H1 (cell line): Measurements from ENCODE around the gene SLC7A8. TPM values are rescaled to one million over a fixed set of nuclear protein-coding genes. Genes with fewer than 3 reads are reported as not detected.

ENCODE experiments used
- CTCF ChIA-PET: fragments of 300-600 bp; sonication (Branson Sonifier 250); formaldehyde crosslinking; loops from one replicate; lab custom pipeline; 2021; ENCODE audit not compliant: partially characterized antibody; lab: Charles Lee
- POLR2A ChIA-PET: fragments of 300-600 bp; sonication (Branson Sonifier 250); formaldehyde crosslinking; loops from one replicate; lab custom pipeline; 2021; ENCODE audit warnings: inconsistent platforms; ENCODE audit not compliant: partially characterized antibody; lab: Charles Lee
- DNase-seq, 2 experiments: peaks; one replicate each; pipeline versions ENCODE4 v3.0.0 to v3.0.0-alpha.2; 2010 to 2022; ENCODE audit warnings: low spot score in 2 of 2, low read depth in 1 of 2, mixed read lengths in 1 of 2
- FAIRE-seq: peaks from 2 replicates; lab custom pipeline; 2011; peaks lifted over from hg19 to GRCh38; lab: Jason Lieb, UNC
- H2AFZ ChIP-seq: 2 replicates; pipeline ENCODE4 v1.8.1; 2012; ENCODE audit warnings: low read length, inconsistent platforms
- H2AK5ac ChIP-seq: 2 replicates; pipeline ENCODE4 v1.6.1; 2013; ENCODE audit warnings: low read depth, low read length
- H2BK120ac ChIP-seq: replicated peaks from 2 replicates; pipeline ENCODE3; 2013; ENCODE audit warnings: low read depth, low read length, inconsistent platforms
- H2BK12ac ChIP-seq: 2 replicates; pipeline ENCODE4 v1.6.1; 2013; ENCODE audit warnings: low read depth, low read length
- H2BK15ac ChIP-seq: 2 replicates; pipeline ENCODE4 v1.6.1; 2013; ENCODE audit warnings: low read length
- H2BK20ac ChIP-seq: 2 replicates; pipeline ENCODE4 v1.6.1; 2013; ENCODE audit warnings: low read length
- H2BK5ac ChIP-seq: 2 replicates; pipeline ENCODE4 v1.6.1; 2013; ENCODE audit warnings: low read depth, low read length
- H3K14ac ChIP-seq: 2 replicates; pipeline ENCODE4 v1.6.1; 2013; ENCODE audit warnings: inconsistent platforms; ENCODE audit not compliant: insufficient read length
- H3K18ac ChIP-seq: 2 replicates; pipeline ENCODE4 v1.6.1; 2013; ENCODE audit warnings: low read length; ENCODE audit errors: extremely low read depth
- H3K23ac ChIP-seq: 2 replicates; pipeline ENCODE4 v1.6.1; 2013; ENCODE audit warnings: inconsistent platforms; ENCODE audit not compliant: insufficient read length
- H3K23me2 ChIP-seq: 2 replicates; pipeline ENCODE4 v1.6.1; 2013; ENCODE audit warnings: low read depth, low read length
- H3K27ac ChIP-seq: 2 replicates; pipeline ENCODE4 v1.6.1; 2011; ENCODE audit warnings: low read depth, low read length, inconsistent platforms
- H3K27me3 ChIP-seq, 4 experiments: replicated peaks in 1 of 4; 1 replicate in 1 of 4; 2 replicates in 3 of 4; pipeline versions ENCODE4 v1.6.1 to v1.8.1; 2011 to 2013; ENCODE audit warnings: low read length in 3 of 4, mild to moderate bottlenecking in 3 of 4, inconsistent platforms in 2 of 4, mixed read lengths in 2 of 4, moderate library complexity in 1 of 4; ENCODE audit not compliant: control insufficient read depth in 3 of 4, insufficient read depth in 3 of 4; ENCODE audit errors: extremely low read depth in 1 of 4
- H3K36me3 ChIP-seq, 4 experiments: 2 replicates each; pipeline versions ENCODE4 v1.6.1 to v1.8.1; 2011 to 2013; ENCODE audit warnings: mild to moderate bottlenecking in 4 of 4, low read length in 3 of 4, moderate library complexity in 2 of 4, control low read depth in 1 of 4, inconsistent platforms in 1 of 4; ENCODE audit not compliant: insufficient read depth in 4 of 4, control insufficient read depth in 2 of 4
- H3K4ac ChIP-seq: replicated peaks from 2 replicates; pipeline ENCODE3; 2013; ENCODE audit warnings: low read length, low read depth, mixed read lengths, inconsistent platforms; ENCODE audit not compliant: insufficient read length
- H3K4me1 ChIP-seq, 4 experiments: replicated peaks in 1 of 4; 1 replicate in 1 of 4; 2 replicates in 3 of 4; pipeline versions ENCODE4 v1.6.1 to v1.8.1; 2011 to 2013; ENCODE audit warnings: low read length in 3 of 4, inconsistent platforms in 2 of 4, mixed read lengths in 1 of 4; ENCODE audit not compliant: insufficient read depth in 4 of 4, control insufficient read depth in 3 of 4
- H3K4me2 ChIP-seq, 2 experiments: 2 replicates each; pipeline versions ENCODE4 v1.6.1 to v1.8.1; 2011 to 2013; ENCODE audit warnings: low read depth in 2 of 2, low read length in 2 of 2, control low read depth in 1 of 2, inconsistent platforms in 1 of 2, mild to moderate bottlenecking in 1 of 2; ENCODE audit not compliant: insufficient read depth in 1 of 2
- H3K4me3 ChIP-seq, 4 experiments: fragments of 200-600, 300-600 bp in 1 of 4; sonication (generic), shearing (Covaris generic), sonication (Bioruptor Twin) in 1 of 4; 2 replicates each; pipeline versions ENCODE4 v1.5.1 to v1.8.1; 2011 to 2016; ENCODE audit warnings: low read length in 4 of 4, low read depth in 3 of 4, control low read depth in 2 of 4, inconsistent platforms in 2 of 4, mild to moderate bottlenecking in 2 of 4, mixed read lengths in 1 of 4, moderate library complexity in 1 of 4; ENCODE audit not compliant: insufficient read depth in 2 of 4; ENCODE audit errors: extremely low read depth in 1 of 4
- H3K56ac ChIP-seq: replicated peaks from 2 replicates; pipeline ENCODE3; 2013; ENCODE audit warnings: low read depth, mild to moderate bottlenecking, mixed read lengths, low read length, inconsistent platforms; ENCODE audit not compliant: insufficient read length
- H3K79me1 ChIP-seq: 2 replicates; pipeline ENCODE4 v1.6.1; 2013; ENCODE audit warnings: low read depth, low read length, control low read depth
- H3K79me2 ChIP-seq, 2 experiments: 2 replicates each; pipeline versions ENCODE4 v1.6.1 to v1.8.1; 2012 to 2013; ENCODE audit warnings: low read length in 2 of 2, mild to moderate bottlenecking in 2 of 2, inconsistent platforms in 1 of 2; ENCODE audit not compliant: insufficient read depth in 2 of 2, control insufficient read depth in 1 of 2
- H3K9ac ChIP-seq, 4 experiments: replicated peaks in 1 of 4; 1 replicate in 1 of 4; 2 replicates in 3 of 4; pipeline versions ENCODE4 v1.6.1 to v1.8.1; 2011 to 2013; ENCODE audit warnings: low read depth in 3 of 4, low read length in 3 of 4, control low read depth in 2 of 4, mild to moderate bottlenecking in 2 of 4, moderate library complexity in 2 of 4, inconsistent platforms in 1 of 4; ENCODE audit errors: extremely low read depth in 1 of 4
- H3K9me3 ChIP-seq, 2 experiments: 2 replicates each; pipeline versions ENCODE4 v1.6.1 to v1.8.1; 2012 to 2013; ENCODE audit warnings: mild to moderate bottlenecking in 2 of 2, moderate library complexity in 2 of 2, control low read depth in 1 of 2, inconsistent platforms in 1 of 2, low read depth in 1 of 2, low read length in 1 of 2, mixed read lengths in 1 of 2; ENCODE audit not compliant: insufficient read depth in 2 of 2
- H4K20me1 ChIP-seq, 2 experiments: replicated peaks in 1 of 2; 2 replicates each; pipeline versions ENCODE3 to v1.8.1; 2011 to 2013; ENCODE audit warnings: inconsistent platforms in 2 of 2, low read length in 2 of 2, mild to moderate bottlenecking in 1 of 2; ENCODE audit not compliant: insufficient read depth in 2 of 2, control insufficient read depth in 1 of 2
- H4K5ac ChIP-seq: 2 replicates; pipeline ENCODE4 v1.6.1; 2013; ENCODE audit warnings: low read length, low read depth, mixed read lengths, inconsistent platforms; ENCODE audit not compliant: insufficient read length
- H4K8ac ChIP-seq: 2 replicates; pipeline ENCODE4 v1.8.0; 2013; ENCODE audit warnings: mild to moderate bottlenecking, moderate library complexity, low read length, inconsistent platforms; ENCODE audit not compliant: insufficient read depth; ENCODE audit errors: extremely low read depth
- H4K91ac ChIP-seq: replicated peaks from 2 replicates; pipeline ENCODE3; 2013; ENCODE audit warnings: low read length, mixed read lengths, inconsistent platforms; ENCODE audit not compliant: insufficient read length
- CTBP2 ChIP-seq: IDR thresholded peaks from 2 replicates; pipeline ENCODE4 v1.7.0; 2011; ENCODE audit warnings: borderline replicate concordance, mild to moderate bottlenecking, moderate library complexity, mixed read lengths, low read length; ENCODE audit not compliant: insufficient read depth, insufficient read length
- RAD21 ChIP-seq, 2 experiments: IDR thresholded peaks in 1 of 2; conservative IDR thresholded peaks in 1 of 2; 2 replicates each; pipeline ENCODE4 v1.6.1; 2011; ENCODE audit warnings: low read depth in 2 of 2, low read length in 2 of 2, improper control_type of control experiment in 1 of 2, inconsistent platforms in 1 of 2, mild to moderate bottlenecking in 1 of 2, moderate library complexity in 1 of 2
- RXRA ChIP-seq: IDR thresholded peaks from 2 replicates; pipeline ENCODE4 v1.6.1; 2011; ENCODE audit warnings: low read depth, mild to moderate bottlenecking, low read length, moderate library complexity; ENCODE audit not compliant: insufficient read depth
- SIRT6 ChIP-seq: IDR thresholded peaks from one replicate; pipeline ENCODE4 v1.7.1; 2012; ENCODE audit warnings: low read length, inconsistent platforms
- TAF1 ChIP-seq: IDR thresholded peaks from 2 replicates; pipeline ENCODE4 v1.6.1; 2011; ENCODE audit warnings: mild to moderate bottlenecking, low read depth, low read length
- TBP ChIP-seq: IDR thresholded peaks from 2 replicates; pipeline ENCODE4 v1.6.1; 2011; ENCODE audit warnings: low read depth, low read length, improper control_type of control experiment
- ZNF274 ChIP-seq: IDR thresholded peaks from 2 replicates; pipeline ENCODE4 v1.7.0; 2012; ENCODE audit warnings: low read length, borderline replicate concordance; ENCODE audit errors: extremely low read depth
- WGBS, 2 experiments: shearing (Covaris generic) in 1 of 2; methylation state at CpG; one replicate each; pipeline versions ENCODE4 v1.1.6 to v1.1.7; 2013 to 2015; ENCODE audit warnings: low lambda C conversion rate in 2 of 2, mixed read lengths in 2 of 2, inconsistent platforms in 1 of 2, low coverage in 1 of 2, missing lambda C conversion rate in 1 of 2; ENCODE audit not compliant: insufficient replicate concordance in 2 of 2, insufficient coverage in 1 of 2, insufficient read length in 1 of 2; ENCODE audit errors: extremely low coverage in 1 of 2, missing lambda C conversion rate in 1 of 2; 5-methylcytosine and 5-hydroxymethylcytosine counted together
- polyA plus RNA-seq, 7 experiments: library from polyadenylated mRNA; depleted of rRNA in 3 of 7; stranded (reverse) in 5 of 7; unstranded in 2 of 7; fragments of >200 nt in 5 of 7; fragments of 200-250 nt in 2 of 7; gene quantifications; 1 replicate in 5 of 7; 2 replicates in 1 of 7; 4 replicates in 1 of 7; pipeline versions ENCODE4 v1.2.1 to v1.2.3, GENCODE V29; 2011 to 2013; ENCODE audit warnings: missing spikeins in 2 of 7, mixed read lengths in 2 of 7
- total RNA-seq: library from RNA; stranded (reverse); fragmentation: NEBNext Ultra II Directional; extraction: Animal tissue kit (Norgen Biotek cat#: 25700); gene quantifications from 2 replicates; pipeline ENCODE4 v1.2.1, GENCODE V29; 2021
- TF ChIP-seq, protein P1 (sequence below): IDR thresholded peaks from 2 replicates; pipeline ENCODE4 v1.6.1; 2011; ENCODE audit warnings: low read depth, mild to moderate bottlenecking, low read length; ENCODE audit not compliant: insufficient read depth

The SLC7A8 gene
- total and polyA plus RNA-seq, 2 of the 8 experiments (the other 6 are each of a cell fraction or from before 2014, with no cell fraction given) = 182 to 204 TPM

DNA sequence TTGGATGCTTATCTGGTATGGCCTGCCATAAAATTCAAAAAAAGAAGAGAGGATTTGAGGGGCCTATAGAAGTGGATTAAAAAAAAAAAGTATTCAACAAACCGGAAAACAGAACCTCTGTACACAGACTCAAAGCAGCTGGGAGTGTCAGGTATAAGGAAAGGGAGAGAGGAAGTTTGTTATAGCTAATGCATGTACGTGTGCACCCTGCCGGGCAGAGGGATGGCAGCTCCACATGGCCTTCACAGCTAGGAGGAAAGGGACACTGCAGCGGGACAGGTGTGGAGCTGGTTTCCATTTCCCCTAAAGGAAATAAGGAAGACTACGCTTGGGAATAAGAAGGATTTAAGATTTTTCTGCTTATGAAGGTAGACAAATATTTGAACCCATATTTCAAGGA is 21.5 kb downstream of the SLC7A8 start:
- no peak overlapping the region for H3K56ac ChIP-seq
- peaks cover 16 to 52% (median 40%) of the 10 kb centered on the region in 4 experiments for H3K36me3 ChIP-seq
- no peak overlapping the region for H4K5ac ChIP-seq
- no peak overlapping the region; a peak in 2 of 4 replicates for H3K4me2 ChIP-seq
- peak overlapping the region; percentile 21; the same call in 1 of the 2 replicates for H3K18ac ChIP-seq
- 0 out of 2 replicates have a peak overlapping the region, but pooled peaks have one; percentile 62 for H2BK15ac ChIP-seq
- H3K23me2 ChIP-seq = no peaks in the 10 kb centered on the region
- no peaks in the 10 kb centered on the region for H4K20me1 ChIP-seq
- H2BK20ac ChIP-seq = peak overlapping the region; percentile 72; the same call in 1 of the 2 replicates
- ChIA-PET CTCF (interaction anchor here (0.6 to 4.8 kb wide), 12 partner anchors 8 to 930 kb away, joined by 3 to 46 read pairs (median 4); no protein-coding TSS in a partner anchor), POLR2A (interaction anchor here (0.6 to 3.1 kb wide), 15 partner anchors 10 to 1094 kb away, joined by 3 to 15 read pairs (median 3); no protein-coding TSS in a partner anchor)
- H3K4ac ChIP-seq = no peak overlapping the region
- no peaks in the 10 kb centered on the region for H3K79me2 ChIP-seq
- H2BK5ac ChIP-seq = no peak overlapping the region
- H2AFZ ChIP-seq = no peak overlapping the region
- no peak overlapping the region for H3K4me3 ChIP-seq
- H2BK120ac ChIP-seq = no peak overlapping the region
- H3K9me3 ChIP-seq = no peaks in the 10 kb centered on the region
- FAIRE-seq (no peak), DNase-seq (no peak)
- H3K9ac ChIP-seq = no peak overlapping the region
- H3K79me1 ChIP-seq = no peaks in the 10 kb centered on the region
- no peak overlapping the region for H3K23ac ChIP-seq
- no peak overlapping the region; the same call in 1 of the 2 replicates for H4K8ac ChIP-seq
- peaks cover 9 to 31% (median 17%) of the 10 kb centered on the region in 4 experiments for H3K4me1 ChIP-seq
- H4K91ac ChIP-seq = peak overlapping the region; percentile 70
- H3K27ac ChIP-seq = no peak overlapping the region
- H2AK5ac ChIP-seq = no peak overlapping the region
- H2BK12ac ChIP-seq = no peak overlapping the region
- 76% methylated on average over 5 of the region's 5 CpGs; no CpG with 5 or more reads in 1 of the 2 experiments for WGBS, 2 experiments
- H3K27me3 ChIP-seq = no peaks in the 10 kb centered on the region
- TF ChIP-seq RAD21 (IDR thresholded peaks at IDR 0.05 in 1 of 2, conservative IDR thresholded peaks at IDR 0.05 in 1 of 2; ENCODE audit: low read depth in 2 of 2, low read length in 2 of 2) (no peak), TBP (no peak), RXRA (no peak), TAF1 (no peak), SIRT6 (no peak), CTBP2 (no peak), ZNF274 (no peak)
- TF ChIP-seq, protein P1, sequence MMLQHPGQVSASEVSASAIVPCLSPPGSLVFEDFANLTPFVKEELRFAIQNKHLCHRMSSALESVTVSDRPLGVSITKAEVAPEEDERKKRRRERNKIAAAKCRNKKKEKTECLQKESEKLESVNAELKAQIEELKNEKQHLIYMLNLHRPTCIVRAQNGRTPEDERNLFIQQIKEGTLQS = no peak
- no peak overlapping the region for H3K14ac ChIP-seq
